HT1080 (cell line): ENCODE measurements around the gene OR13C5. TPM values are rescaled to one million over a fixed set of nuclear protein-coding genes. Genes with fewer than 3 reads are reported as not detected.
"Not testable (repeated sequence)": the region's sequence is repeated elsewhere in the genome, so short reads cannot be mapped to it uniquely, and the experiment has no call there.

Source experiments
- DNase-seq: peaks from one replicate; pipeline ENCODE4 v3.0.0-alpha.2; 2015; ENCODE audit warnings: low read depth
- polyA plus RNA-seq, 2 experiments: library from polyadenylated mRNA; depleted of rRNA; stranded (reverse); fragments of >200 nt; gene quantifications; 2 replicates each; pipeline ENCODE4 v1.2.3, GENCODE V29; 2015
- total RNA-seq: library from RNA; depleted of rRNA; stranded (reverse); fragments of >200 nt; shearing (Covaris generic); gene quantifications from 2 replicates; pipeline ENCODE4 v1.2.3, GENCODE V29; 2014; rRNA removed

Gene OR13C5
- not detected in 2 replicates for total RNA-seq
- polyA plus RNA-seq (2015; cell fraction: cytosol; rRNA removed): not detected in 2 replicates
- polyA plus RNA-seq (2015; cell fraction: nucleus; rRNA removed): not detected in 2 replicates

GRCh38 chr9:104599313-104599712 lies at the start of gene OR13C5:
OR13C5 (minus strand) TSS chr9:104599413; CDS start chr9:104599413, 0 bp downstream.
- DNase-seq: not testable (repeated sequence)

GRCh38 chr9:104635456-104635855 lies 36.2 kb upstream of the OR13C5 start:
- no peak for DNase-seq

- no peak for DNase-seq
Observed at GRCh38 chr9:104633976-104634520, 34.8 kb upstream of the OR13C5 start.

GRCh38 chr9:104625964-104626363 lies 26.8 kb upstream of the OR13C5 start:
- peak; percentile 5 for DNase-seq

GRCh38 chr9:104618104-104618503 lies 18.9 kb upstream of the OR13C5 start, which contains the start of gene OR13C9:
OR13C9 (minus strand) TSS chr9:104618204; CDS start chr9:104618204, 0 bp downstream.
- no peak for DNase-seq

- DNase-seq: no peak
Observed at GRCh38 chr9:104617418-104617817, 18.2 kb upstream of the OR13C5 start.

GRCh38 chr9:104611213-104611612 lies 12.0 kb upstream of the OR13C5 start:
- DNase-seq: no peak

- DNase-seq: peak; percentile 4
Observed at GRCh38 chr9:104608336-104608735, 9.1 kb upstream of the OR13C5 start.

GRCh38 chr9:104606152-104606551 lies 6.9 kb upstream of the OR13C5 start:
- DNase-seq: no peak

- not testable (repeated sequence) for DNase-seq
Observed at GRCh38 chr9:104605527-104605926, 6.3 kb upstream of the OR13C5 start, which contains the start of gene OR13C2. OR13C2 (minus strand) TSS chr9:104605627; CDS start chr9:104605627, 0 bp downstream.

- no peak for DNase-seq
Observed at GRCh38 chr9:104604801-104605200, 5.6 kb upstream of the OR13C5 start.

- DNase-seq: not testable (repeated sequence)
Observed at GRCh38 chr9:104598749-104599148, 464 bp downstream of the OR13C5 start.

- no peak for DNase-seq
Observed at GRCh38 chr9:104589626-104590025, 9.6 kb downstream of the OR13C5 start.

GRCh38 chr9:104586496-104587180 lies 12.6 kb downstream of the OR13C5 start:
- no peak for DNase-seq

GRCh38 chr9:104580562-104580961 lies 18.7 kb downstream of the OR13C5 start:
- no peak for DNase-seq

GRCh38 chr9:104577263-104577662 lies 21.9 kb downstream of the OR13C5 start:
- DNase-seq: no peak

GRCh38 chr9:104575456-104575855 lies 23.8 kb downstream of the OR13C5 start:
- DNase-seq: no peak

GRCh38 chr9:104572612-104573011 lies 26.6 kb downstream of the OR13C5 start:
- DNase-seq: no peak

- DNase-seq: no peak
Observed at GRCh38 chr9:104568868-104569267, 30.3 kb downstream of the OR13C5 start, which contains the start of gene OR13C8. OR13C8 (plus strand) TSS chr9:104569168; CDS start chr9:104569168, 0 bp downstream.

GRCh38 chr9:104564358-104564757 lies 34.9 kb downstream of the OR13C5 start:
- DNase-seq: no peak

- no peak for DNase-seq
Observed at GRCh38 chr9:104556830-104557634, 42.2 kb downstream of the OR13C5 start.

GRCh38 chr9:104555521-104555920 lies 43.7 kb downstream of the OR13C5 start:
- no peak for DNase-seq
